KMS-11 (cell line): ENCODE results near the gene SLC5A2.

Experiments used
- H2AFZ ChIP-seq: fragments of 200-600 bp; sonication (generic); 2 replicates; pipeline ENCODE4 v1.6.1; 2016; ENCODE audit warnings: antibody characterized with exemption, mixed run types, low read depth
- H3K27ac ChIP-seq: fragments of 200-600 bp; sonication (generic); 2 replicates; pipeline ENCODE4 v1.6.1; 2016; ENCODE audit warnings: mild to moderate bottlenecking, mixed run types
- H3K27me3 ChIP-seq: fragments of 200-600 bp; sonication (generic); 2 replicates; pipeline ENCODE4 v1.6.1; 2017; ENCODE audit warnings: mild to moderate bottlenecking, low read depth, mixed run types, moderate library complexity; ENCODE audit not compliant: insufficient read depth
- H3K36me3 ChIP-seq: fragments of 200-600 bp; sonication (generic); 2 replicates; pipeline ENCODE4 v1.6.1; 2017; ENCODE audit warnings: mild to moderate bottlenecking, mixed run types; ENCODE audit not compliant: insufficient read depth
- H3K4me1 ChIP-seq: fragments of 200-600 bp; sonication (generic); 2 replicates; pipeline ENCODE4 v1.6.1; 2016; ENCODE audit warnings: mild to moderate bottlenecking, low read depth, mixed run types; ENCODE audit not compliant: poor library complexity, severe bottlenecking
- H3K4me2 ChIP-seq: fragments of 200-600 bp; sonication (generic); 2 replicates; pipeline ENCODE4 v1.7.0; 2016; ENCODE audit warnings: mild to moderate bottlenecking, mixed run types
- H3K4me3 ChIP-seq: fragments of 200-600 bp; sonication (generic); IDR thresholded peaks from 2 replicates; pipeline ENCODE4 v1.6.1; 2017; ENCODE audit warnings: low read depth, low read length, mixed read lengths; ENCODE audit not compliant: insufficient read depth
- H3K79me2 ChIP-seq: fragments of 200-600 bp; sonication (generic); 2 replicates; pipeline ENCODE4 v1.6.1; 2016; ENCODE audit warnings: low read depth, mixed run types; ENCODE audit not compliant: insufficient read depth
- H3K9ac ChIP-seq: fragments of 200-600 bp; sonication (generic); 2 replicates; pipeline ENCODE4 v1.6.1; 2016; ENCODE audit warnings: mild to moderate bottlenecking, mixed run types
- H4K20me1 ChIP-seq: fragments of 200-600 bp; sonication (generic); 2 replicates; pipeline ENCODE4 v1.6.1; 2016; ENCODE audit warnings: mild to moderate bottlenecking, mixed run types; ENCODE audit not compliant: insufficient read depth
- TF ChIP-seq, protein P1 (sequence below): fragments of 200-600 bp; sonication (generic); conservative IDR thresholded peaks from 2 replicates; pipeline ENCODE4 v1.6.1; 2017; ENCODE audit warnings: low read depth, mild to moderate bottlenecking, antibody characterized with exemption, low read length, moderate library complexity, mixed read lengths

The SLC5A2 gene

DNA sequence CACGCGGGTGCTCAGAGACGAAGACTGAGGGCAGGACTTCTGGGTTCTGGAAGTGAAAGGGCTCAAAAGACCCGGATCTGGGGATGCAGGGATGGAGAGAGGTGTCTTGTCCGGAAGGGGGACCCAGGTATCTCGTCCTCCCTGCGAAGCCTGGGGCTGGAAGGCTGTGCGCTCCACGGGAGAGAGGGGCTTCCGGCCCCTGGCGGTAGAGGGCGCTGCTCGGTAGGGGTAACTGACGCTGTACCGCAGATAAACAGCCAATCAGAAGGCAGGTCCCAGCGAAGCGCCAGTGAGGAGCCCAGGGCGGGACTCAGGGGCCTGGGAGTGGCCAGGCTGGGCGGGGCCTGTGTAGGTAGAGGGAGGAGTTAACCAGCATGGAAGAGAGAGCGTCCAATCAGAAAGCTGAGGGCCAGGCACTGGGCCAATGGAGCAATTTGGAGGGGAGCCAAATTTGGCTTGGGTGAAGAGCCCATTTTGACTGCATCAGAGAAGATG, 10.2 kb upstream of the SLC5A2 start:
- Histone ChIP-seq H3K4me3 (no peak overlapping the region), H3K4me2 (no peak overlapping the region), H3K27me3 (no peaks in the 10 kb centered on the region), H2AFZ (no peak overlapping the region), H3K9ac (no peak overlapping the region), H3K27ac (no peak overlapping the region), H4K20me1 (no peaks in the 10 kb centered on the region), H3K36me3 (no peaks in the 10 kb centered on the region), H3K79me2 (no peaks in the 10 kb centered on the region), H3K4me1 (peaks cover 5% of the 10 kb centered on the region)
- TF ChIP-seq, protein P1, sequence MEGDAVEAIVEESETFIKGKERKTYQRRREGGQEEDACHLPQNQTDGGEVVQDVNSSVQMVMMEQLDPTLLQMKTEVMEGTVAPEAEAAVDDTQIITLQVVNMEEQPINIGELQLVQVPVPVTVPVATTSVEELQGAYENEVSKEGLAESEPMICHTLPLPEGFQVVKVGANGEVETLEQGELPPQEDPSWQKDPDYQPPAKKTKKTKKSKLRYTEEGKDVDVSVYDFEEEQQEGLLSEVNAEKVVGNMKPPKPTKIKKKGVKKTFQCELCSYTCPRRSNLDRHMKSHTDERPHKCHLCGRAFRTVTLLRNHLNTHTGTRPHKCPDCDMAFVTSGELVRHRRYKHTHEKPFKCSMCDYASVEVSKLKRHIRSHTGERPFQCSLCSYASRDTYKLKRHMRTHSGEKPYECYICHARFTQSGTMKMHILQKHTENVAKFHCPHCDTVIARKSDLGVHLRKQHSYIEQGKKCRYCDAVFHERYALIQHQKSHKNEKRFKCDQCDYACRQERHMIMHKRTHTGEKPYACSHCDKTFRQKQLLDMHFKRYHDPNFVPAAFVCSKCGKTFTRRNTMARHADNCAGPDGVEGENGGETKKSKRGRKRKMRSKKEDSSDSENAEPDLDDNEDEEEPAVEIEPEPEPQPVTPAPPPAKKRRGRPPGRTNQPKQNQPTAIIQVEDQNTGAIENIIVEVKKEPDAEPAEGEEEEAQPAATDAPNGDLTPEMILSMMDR: no peak

- Histone ChIP-seq H3K4me1 (peaks cover 5% of the 10 kb centered on the region), H4K20me1 (no peaks in the 10 kb centered on the region), H3K79me2 (no peaks in the 10 kb centered on the region), H3K27me3 (no peaks in the 10 kb centered on the region), H3K36me3 (no peaks in the 10 kb centered on the region), H3K9ac (no peak overlapping the region), H3K4me2 (no peak overlapping the region), H2AFZ (no peak overlapping the region), H3K4me3 (no peak overlapping the region), H3K27ac (no peak overlapping the region)
- TF ChIP-seq, protein P1: no peak
Observed at GRCh38 chr16:31473264-31473984, 9.5 kb upstream of the SLC5A2 start.

- Histone ChIP-seq H3K79me2 (no peaks in the 10 kb centered on the region), H3K36me3 (no peaks in the 10 kb centered on the region), H3K27ac (no peak overlapping the region), H3K4me1 (peaks cover 5% of the 10 kb centered on the region), H3K9ac (no peak overlapping the region), H4K20me1 (no peaks in the 10 kb centered on the region), H3K4me3 (no peak overlapping the region), H3K4me2 (no peak overlapping the region), H3K27me3 (no peaks in the 10 kb centered on the region), H2AFZ (no peak overlapping the region)
- TF ChIP-seq, protein P1: no peak
Observed at GRCh38 chr16:31474173-31474714, 8.7 kb upstream of the SLC5A2 start.

GRCh38 chr16:31474773-31475738, 7.9 kb upstream of the SLC5A2 start:
- no peak overlapping the region for H2AFZ ChIP-seq
- TF ChIP-seq, protein P1: no peak

More at GRCh38 chr16:31474773-31475738, 7.9 kb upstream of the SLC5A2 start:
- no peak overlapping the region for H3K27ac ChIP-seq
- H3K36me3 ChIP-seq: no peaks in the 10 kb centered on the region
- H3K4me2 ChIP-seq: peak overlapping the region; percentile 71; the same call in 1 of the 2 replicates
- no peak overlapping the region for H3K9ac ChIP-seq
- no peak overlapping the region for H3K4me3 ChIP-seq
- H3K79me2 ChIP-seq: no peaks in the 10 kb centered on the region
- no peaks in the 10 kb centered on the region for H3K27me3 ChIP-seq
- H3K4me1 ChIP-seq: peaks cover 5% of the 10 kb centered on the region
- no peaks in the 10 kb centered on the region for H4K20me1 ChIP-seq
